GM23338 (cell line): ENCODE results near the gene PRSS3. TPM values are rescaled to one million over a fixed set of nuclear protein-coding genes. Genes with fewer than 3 reads are reported as not detected.
"Not testable (repeated sequence)": the region's sequence is repeated elsewhere in the genome, so short reads cannot be mapped to it uniquely, and the experiment has no call there.

Experiments used
- ATAC-seq: fragments of 200-7000 bp; cut with Tn5 transposase; 3 replicates; pipeline ENCODE4 v1.9.1; 2020
- DNase-seq: peaks from one replicate; pipeline ENCODE4 v3.0.0-alpha.2; 2015; ENCODE audit warnings: low spot score
- H2AFZ ChIP-seq: fragments of 200-600 bp; sonication (generic); 2 replicates; pipeline ENCODE4 v1.8.0; 2016; ENCODE audit warnings: antibody characterized with exemption, mild to moderate bottlenecking, moderate library complexity
- H3F3A ChIP-seq: fragments of 200-600 bp; sonication (generic); replicated peaks from 2 replicates; pipeline ENCODE4 v1.8.0; 2017; ENCODE audit warnings: antibody characterized with exemption, mixed run types, low read depth
- H3K27ac ChIP-seq: fragments of 200-600 bp; sonication (generic); 2 replicates; pipeline ENCODE4 v1.6.1; 2016; ENCODE audit warnings: low read depth
- H3K27me3 ChIP-seq: fragments of 200-600 bp; sonication (generic); 2 replicates; pipeline ENCODE4 v1.8.0; 2016; ENCODE audit warnings: mild to moderate bottlenecking, mixed run types, moderate library complexity; ENCODE audit not compliant: insufficient read depth
- H3K36me3 ChIP-seq: fragments of 200-600 bp; sonication (generic); 2 replicates; pipeline ENCODE4 v1.8.0; 2016; ENCODE audit warnings: mild to moderate bottlenecking; ENCODE audit not compliant: insufficient read depth
- H3K4me1 ChIP-seq: fragments of 200-600 bp; sonication (generic); 2 replicates; pipeline ENCODE4 v1.8.0; 2016; ENCODE audit warnings: mild to moderate bottlenecking, moderate library complexity; ENCODE audit not compliant: insufficient read depth
- H3K4me2 ChIP-seq: fragments of 200-600 bp; sonication (generic); 2 replicates; pipeline ENCODE4 v1.7.1; 2017; ENCODE audit warnings: mixed run types
- H3K4me3 ChIP-seq: fragments of 200-600 bp; sonication (generic); 2 replicates; pipeline ENCODE4 v1.6.1; 2016; ENCODE audit warnings: mixed run types
- H3K79me2 ChIP-seq: fragments of 200-600 bp; sonication (generic); replicated peaks from 2 replicates; pipeline ENCODE4 v1.8.0; 2017; ENCODE audit warnings: mild to moderate bottlenecking; ENCODE audit not compliant: insufficient read depth
- H3K9me2 ChIP-seq: fragments of 200-600 bp; sonication (generic); 2 replicates; pipeline ENCODE4 v1.8.0; 2017; ENCODE audit not compliant: insufficient read depth
- H4K20me1 ChIP-seq: fragments of 200-600 bp; sonication (generic); replicated peaks from 2 replicates; pipeline ENCODE4 v1.8.0; 2017; ENCODE audit warnings: mild to moderate bottlenecking; ENCODE audit not compliant: insufficient read depth
- H3K27ac Mint-ChIP-seq: 2 replicates; pipeline ENCODE4 v1.8.0; 2020; ENCODE audit warnings: inconsistent platforms, mild to moderate bottlenecking, moderate library complexity, mixed read lengths
- H3K27me3 Mint-ChIP-seq: 3 replicates; pipeline ENCODE4 v1.8.0; 2022; ENCODE audit warnings: low read depth, mild to moderate bottlenecking, moderate library complexity, mixed read lengths, inconsistent platforms; ENCODE audit not compliant: insufficient read depth, poor library complexity
- H3K36me3 Mint-ChIP-seq: 3 replicates; pipeline ENCODE4 v1.8.0; 2021; ENCODE audit warnings: low read depth, mild to moderate bottlenecking, inconsistent platforms, moderate library complexity, mixed read lengths
- H3K4me1 Mint-ChIP-seq: 3 replicates; pipeline ENCODE4 v1.8.0; 2020; ENCODE audit warnings: mild to moderate bottlenecking, inconsistent platforms, mixed read lengths
- H3K4me3 Mint-ChIP-seq: 3 replicates; pipeline ENCODE4 v1.8.0; 2021; ENCODE audit warnings: moderate library complexity, mild to moderate bottlenecking, inconsistent platforms, mixed read lengths
- H3K9me3 Mint-ChIP-seq: 3 replicates; pipeline ENCODE4 v1.8.0; 2020; ENCODE audit warnings: moderate library complexity, mild to moderate bottlenecking, inconsistent platforms, mixed read lengths
- CREB1 ChIP-seq: fragments of 250-450 bp; sonication (Bioruptor Pico); IDR thresholded peaks from 2 replicates; pipeline ENCODE4 v1.5.0; 2020; ENCODE audit warnings: low read depth, mild to moderate bottlenecking, moderate library complexity
- EZH2 ChIP-seq: fragments of 200-600 bp; sonication (generic); IDR thresholded peaks from one replicate; pipeline ENCODE4 v1.8.0; 2017; ENCODE audit warnings: antibody characterized with exemption, mild to moderate bottlenecking, low read depth; ENCODE audit not compliant: unreplicated experiment
- EZH2phosphoT487 ChIP-seq: fragments of 200-600 bp; sonication (generic); IDR thresholded peaks from one replicate; pipeline ENCODE4 v1.8.1; 2018; ENCODE audit warnings: antibody characterized with exemption; ENCODE audit not compliant: unreplicated experiment
- JUNB ChIP-seq: IDR thresholded peaks from one replicate; pipeline ENCODE4 v1.6.1; 2016; ENCODE audit warnings: antibody characterized with exemption; ENCODE audit not compliant: unreplicated experiment
- NANOG ChIP-seq: IDR thresholded peaks from 2 replicates; pipeline ENCODE4 v1.6.1; 2016; ENCODE audit warnings: antibody characterized with exemption, borderline replicate concordance
- POLR2AphosphoS5 ChIP-seq: IDR thresholded peaks from 2 replicates; pipeline ENCODE4 v1.6.1; 2016; ENCODE audit warnings: antibody characterized with exemption, low read depth
- ZNF114 ChIP-seq: fragments of 250-450 bp; sonication (Bioruptor Pico); IDR thresholded peaks from 2 replicates; pipeline ENCODE4 v1.5.0; 2020; ENCODE audit warnings: mild to moderate bottlenecking, moderate library complexity
- ZNF331 ChIP-seq: fragments of 250-450 bp; sonication (Bioruptor Pico); IDR thresholded peaks from 2 replicates; pipeline ENCODE4 v1.5.0; 2020; ENCODE audit warnings: low read depth, mild to moderate bottlenecking, moderate library complexity
- polyA plus RNA-seq: library from polyadenylated mRNA; unstranded; fragments of >200 nt; fragmentation: Nextera tagmentation; extraction: Ambion mirVana; gene quantifications from 2 replicates; pipeline ENCODE4 v1.2.1, GENCODE V29; 2016
- total RNA-seq: library from RNA; depleted of rRNA; stranded (reverse); fragments of >200 nt; shearing (Covaris generic); gene quantifications from 2 replicates; pipeline ENCODE4 v1.2.3, GENCODE V29; 2014
- TF ChIP-seq, protein P1 (sequence below): fragments of 250-450 bp; sonication (Bioruptor Pico); IDR thresholded peaks from 2 replicates; pipeline ENCODE4 v1.5.0; 2020; ENCODE audit warnings: mild to moderate bottlenecking, moderate library complexity
- TF ChIP-seq, protein P2 (sequence below): IDR thresholded peaks from 2 replicates; pipeline ENCODE4 v1.6.1; 2016; ENCODE audit warnings: antibody characterized with exemption

Gene PRSS3
- total and polyA plus RNA-seq, 2 experiments from 2014 or later = 4.2 to 4.5 TPM

- Histone ChIP-seq H3K36me3 (no peaks in the 10 kb centered on the region), H3K27me3 (no peaks in the 10 kb centered on the region), H3K27ac (no peak overlapping the region), H4K20me1 (no peaks in the 10 kb centered on the region), H3K4me1 (no peaks in the 10 kb centered on the region), H2AFZ (no peak overlapping the region), H3K79me2 (no peaks in the 10 kb centered on the region), H3K4me3 (no peak overlapping the region), H3K4me2 (no peak overlapping the region), H3K9me2 (no peaks in the 10 kb centered on the region), H3F3A (no peaks in the 10 kb centered on the region)
- no peak for DNase-seq
- no peak for ATAC-seq
- Mint-ChIP-seq H3K9me3 (no peaks in the 10 kb centered on the region), H3K4me3 (no peak overlapping the region), H3K4me1 (no peaks in the 10 kb centered on the region), H3K36me3 (no peaks in the 10 kb centered on the region), H3K27ac (no peak overlapping the region), H3K27me3 (no peaks in the 10 kb centered on the region)
- no peak for TF ChIP-seq JUNB
- TF ChIP-seq POLR2AphosphoS5 = no peak
- TF ChIP-seq EZH2 = no peak
Measured at GRCh38 chr9:33762343-33762742, 33.0 kb upstream of the PRSS3 start.

GRCh38 chr9:33763709-33764108, 31.7 kb upstream of the PRSS3 start:
- not testable (repeated sequence) for H3K9me2 ChIP-seq, ATAC-seq, DNase-seq, H3K27me3 Mint-ChIP-seq, H3K9me3 Mint-ChIP-seq, H4K20me1 ChIP-seq, H3K27ac Mint-ChIP-seq, H3K4me3 ChIP-seq, H3K27me3 ChIP-seq, H3K36me3 Mint-ChIP-seq, H3K4me3 Mint-ChIP-seq, H3K27ac ChIP-seq, H3K4me1 Mint-ChIP-seq, H3K4me2 ChIP-seq, H3K4me1 ChIP-seq, H3F3A ChIP-seq, H3K79me2 ChIP-seq, H3K36me3 ChIP-seq, H2AFZ ChIP-seq

- Histone ChIP-seq H3K27ac (no peak overlapping the region), H3K36me3 (no peaks in the 10 kb centered on the region), H3K4me2 (no peak overlapping the region), H2AFZ (no peak overlapping the region), H3K4me3 (no peak overlapping the region), H3K4me1 (no peaks in the 10 kb centered on the region), H3K9me2 (no peaks in the 10 kb centered on the region), H4K20me1 (no peaks in the 10 kb centered on the region), H3K79me2 (no peaks in the 10 kb centered on the region), H3K27me3 (no peaks in the 10 kb centered on the region), H3F3A (no peaks in the 10 kb centered on the region)
- Mint-ChIP-seq H3K27ac (no peak overlapping the region), H3K27me3 (no peaks in the 10 kb centered on the region), H3K4me3 (no peak overlapping the region), H3K36me3 (no peaks in the 10 kb centered on the region), H3K4me1 (no peaks in the 10 kb centered on the region), H3K9me3 (no peaks in the 10 kb centered on the region; the same call in 2 of the 3 replicates)
- ATAC-seq (no peak), DNase-seq (no peak)
- TF ChIP-seq POLR2AphosphoS5 (no peak), ZNF114 (CRISPR knock-in tag) (no peak), ZNF331 (no peak), NANOG (no peak), EZH2 (no peak), JUNB (no peak), EZH2phosphoT487 (no peak), CREB1 (no peak)
- TF ChIP-seq, protein P1, sequence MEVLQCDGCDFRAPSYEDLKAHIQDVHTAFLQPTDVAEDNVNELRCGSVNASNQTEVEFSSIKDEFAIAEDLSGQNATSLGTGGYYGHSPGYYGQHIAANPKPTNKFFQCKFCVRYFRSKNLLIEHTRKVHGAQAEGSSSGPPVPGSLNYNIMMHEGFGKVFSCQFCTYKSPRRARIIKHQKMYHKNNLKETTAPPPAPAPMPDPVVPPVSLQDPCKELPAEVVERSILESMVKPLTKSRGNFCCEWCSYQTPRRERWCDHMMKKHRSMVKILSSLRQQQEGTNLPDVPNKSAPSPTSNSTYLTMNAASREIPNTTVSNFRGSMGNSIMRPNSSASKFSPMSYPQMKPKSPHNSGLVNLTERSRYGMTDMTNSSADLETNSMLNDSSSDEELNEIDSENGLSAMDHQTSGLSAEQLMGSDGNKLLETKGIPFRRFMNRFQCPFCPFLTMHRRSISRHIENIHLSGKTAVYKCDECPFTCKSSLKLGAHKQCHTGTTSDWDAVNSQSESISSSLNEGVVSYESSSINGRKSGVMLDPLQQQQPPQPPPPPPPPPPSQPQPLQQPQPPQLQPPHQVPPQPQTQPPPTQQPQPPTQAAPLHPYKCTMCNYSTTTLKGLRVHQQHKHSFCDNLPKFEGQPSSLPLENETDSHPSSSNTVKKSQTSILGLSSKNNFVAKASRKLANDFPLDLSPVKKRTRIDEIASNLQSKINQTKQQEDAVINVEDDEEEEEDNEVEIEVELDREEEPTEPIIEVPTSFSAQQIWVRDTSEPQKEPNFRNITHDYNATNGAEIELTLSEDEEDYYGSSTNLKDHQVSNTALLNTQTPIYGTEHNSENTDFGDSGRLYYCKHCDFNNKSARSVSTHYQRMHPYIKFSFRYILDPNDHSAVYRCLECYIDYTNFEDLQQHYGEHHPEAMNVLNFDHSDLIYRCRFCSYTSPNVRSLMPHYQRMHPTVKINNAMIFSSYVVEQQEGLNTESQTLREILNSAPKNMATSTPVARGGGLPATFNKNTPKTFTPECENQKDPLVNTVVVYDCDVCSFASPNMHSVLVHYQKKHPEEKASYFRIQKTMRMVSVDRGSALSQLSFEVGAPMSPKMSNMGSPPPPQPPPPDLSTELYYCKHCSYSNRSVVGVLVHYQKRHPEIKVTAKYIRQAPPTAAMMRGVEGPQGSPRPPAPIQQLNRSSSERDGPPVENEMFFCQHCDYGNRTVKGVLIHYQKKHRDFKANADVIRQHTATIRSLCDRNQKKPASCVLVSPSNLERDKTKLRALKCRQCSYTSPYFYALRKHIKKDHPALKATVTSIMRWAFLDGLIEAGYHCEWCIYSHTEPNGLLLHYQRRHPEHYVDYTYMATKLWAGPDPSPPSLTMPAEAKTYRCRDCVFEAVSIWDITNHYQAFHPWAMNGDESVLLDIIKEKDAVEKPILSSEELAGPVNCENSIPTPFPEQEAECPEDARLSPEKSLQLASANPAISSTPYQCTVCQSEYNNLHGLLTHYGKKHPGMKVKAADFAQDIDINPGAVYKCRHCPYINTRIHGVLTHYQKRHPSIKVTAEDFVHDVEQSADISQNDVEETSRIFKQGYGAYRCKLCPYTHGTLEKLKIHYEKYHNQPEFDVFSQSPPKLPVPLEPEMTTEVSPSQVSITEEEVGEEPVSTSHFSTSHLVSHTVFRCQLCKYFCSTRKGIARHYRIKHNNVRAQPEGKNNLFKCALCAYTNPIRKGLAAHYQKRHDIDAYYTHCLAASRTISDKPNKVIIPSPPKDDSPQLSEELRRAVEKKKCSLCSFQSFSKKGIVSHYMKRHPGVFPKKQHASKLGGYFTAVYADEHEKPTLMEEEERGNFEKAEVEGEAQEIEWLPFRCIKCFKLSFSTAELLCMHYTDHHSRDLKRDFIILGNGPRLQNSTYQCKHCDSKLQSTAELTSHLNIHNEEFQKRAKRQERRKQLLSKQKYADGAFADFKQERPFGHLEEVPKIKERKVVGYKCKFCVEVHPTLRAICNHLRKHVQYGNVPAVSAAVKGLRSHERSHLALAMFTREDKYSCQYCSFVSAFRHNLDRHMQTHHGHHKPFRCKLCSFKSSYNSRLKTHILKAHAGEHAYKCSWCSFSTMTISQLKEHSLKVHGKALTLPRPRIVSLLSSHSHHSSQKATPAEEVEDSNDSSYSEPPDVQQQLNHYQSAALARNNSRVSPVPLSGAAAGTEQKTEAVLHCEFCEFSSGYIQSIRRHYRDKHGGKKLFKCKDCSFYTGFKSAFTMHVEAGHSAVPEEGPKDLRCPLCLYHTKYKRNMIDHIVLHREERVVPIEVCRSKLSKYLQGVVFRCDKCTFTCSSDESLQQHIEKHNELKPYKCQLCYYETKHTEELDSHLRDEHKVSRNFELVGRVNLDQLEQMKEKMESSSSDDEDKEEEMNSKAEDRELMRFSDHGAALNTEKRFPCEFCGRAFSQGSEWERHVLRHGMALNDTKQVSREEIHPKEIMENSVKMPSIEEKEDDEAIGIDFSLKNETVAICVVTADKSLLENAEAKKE = no peak
- TF ChIP-seq, protein P2, sequence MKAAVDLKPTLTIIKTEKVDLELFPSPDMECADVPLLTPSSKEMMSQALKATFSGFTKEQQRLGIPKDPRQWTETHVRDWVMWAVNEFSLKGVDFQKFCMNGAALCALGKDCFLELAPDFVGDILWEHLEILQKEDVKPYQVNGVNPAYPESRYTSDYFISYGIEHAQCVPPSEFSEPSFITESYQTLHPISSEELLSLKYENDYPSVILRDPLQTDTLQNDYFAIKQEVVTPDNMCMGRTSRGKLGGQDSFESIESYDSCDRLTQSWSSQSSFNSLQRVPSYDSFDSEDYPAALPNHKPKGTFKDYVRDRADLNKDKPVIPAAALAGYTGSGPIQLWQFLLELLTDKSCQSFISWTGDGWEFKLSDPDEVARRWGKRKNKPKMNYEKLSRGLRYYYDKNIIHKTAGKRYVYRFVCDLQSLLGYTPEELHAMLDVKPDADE = no peak
Measured at GRCh38 chr9:33765411-33765810, 29.9 kb upstream of the PRSS3 start.
